Measurements from ENCODE around the gene ESR2.
"Not testable (repeated sequence)": the region's sequence is repeated elsewhere in the genome, so short reads cannot be mapped to it uniquely, and the experiment has no call there.

ESR2 gene

DNA sequence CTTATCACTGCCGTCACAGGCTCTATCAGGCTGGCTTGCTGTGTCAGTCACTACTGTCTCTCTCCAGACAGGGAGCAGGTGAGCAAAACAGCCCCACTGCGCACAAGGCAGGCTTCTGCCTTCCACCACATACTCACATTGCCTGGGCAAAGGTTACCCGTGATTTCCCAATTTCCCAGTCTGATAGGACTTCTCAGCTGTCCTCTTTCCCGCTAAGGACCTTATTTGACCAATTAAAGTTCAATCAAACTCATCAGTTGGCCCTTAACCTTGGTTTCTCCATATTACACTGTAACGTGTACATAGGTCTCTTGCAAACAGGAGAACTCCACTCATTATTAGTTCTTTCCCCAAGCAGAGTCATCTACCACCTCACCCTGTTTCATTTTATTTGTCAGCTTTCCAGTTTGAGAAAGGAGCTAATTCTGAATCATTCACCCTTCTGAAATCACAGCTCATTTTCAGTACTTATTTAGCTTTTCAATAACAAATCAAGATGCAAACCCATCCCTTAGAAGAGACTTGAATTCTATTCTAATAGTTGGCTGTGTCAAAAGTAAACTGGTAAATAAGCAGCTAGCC lies 170.8 kb downstream of the ESR2 start:
- FAIRE-seq: no peak

DNA sequence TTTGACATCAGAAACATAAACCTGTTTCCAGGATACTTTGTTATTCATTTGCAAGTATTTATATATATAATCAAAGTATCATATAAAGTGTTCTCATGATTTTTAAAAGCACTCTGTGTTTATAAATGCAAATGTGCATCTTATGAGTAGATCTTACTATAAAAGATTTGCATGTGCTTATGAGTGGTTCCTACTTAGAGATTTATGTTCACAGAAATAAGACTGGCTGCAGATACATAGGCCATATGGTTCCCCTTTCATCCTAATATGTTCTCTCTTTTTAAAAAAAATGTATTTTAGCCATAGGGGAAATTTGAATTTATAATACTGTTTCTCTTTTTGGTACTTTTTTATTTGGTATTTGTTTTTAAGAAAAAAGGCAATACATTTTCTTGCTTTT lies 174.2 kb downstream of the ESR2 start:
- no peak for FAIRE-seq

DNA sequence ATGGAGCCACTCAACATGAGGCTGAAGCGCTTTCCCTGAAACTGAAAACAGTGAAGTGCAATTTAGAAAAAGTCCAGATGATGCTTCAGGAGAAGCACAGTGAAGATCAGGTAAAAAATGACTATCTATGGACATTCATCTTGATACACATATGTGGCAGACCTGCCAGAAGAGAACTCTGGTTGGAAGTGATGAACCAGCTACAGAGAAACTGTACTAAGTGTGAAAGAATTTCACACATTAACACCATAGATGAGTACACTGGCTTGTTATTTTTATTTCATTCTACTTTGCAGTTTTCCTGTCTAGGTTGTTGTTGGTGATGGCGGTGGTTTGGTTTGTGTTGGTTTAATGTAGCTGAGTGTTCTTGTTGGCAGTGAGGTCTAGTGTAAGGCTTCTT lies 174.7 kb downstream of the ESR2 start:
- no peak for FAIRE-seq

GRCh38 chr14:64118892-64119291 lies 175.3 kb downstream of the ESR2 start:
- no peak for FAIRE-seq

- FAIRE-seq: not testable (repeated sequence)
These were observed 175.8 kb downstream of the ESR2 start for GRCh38 chr14:64118403-64118742.

DNA sequence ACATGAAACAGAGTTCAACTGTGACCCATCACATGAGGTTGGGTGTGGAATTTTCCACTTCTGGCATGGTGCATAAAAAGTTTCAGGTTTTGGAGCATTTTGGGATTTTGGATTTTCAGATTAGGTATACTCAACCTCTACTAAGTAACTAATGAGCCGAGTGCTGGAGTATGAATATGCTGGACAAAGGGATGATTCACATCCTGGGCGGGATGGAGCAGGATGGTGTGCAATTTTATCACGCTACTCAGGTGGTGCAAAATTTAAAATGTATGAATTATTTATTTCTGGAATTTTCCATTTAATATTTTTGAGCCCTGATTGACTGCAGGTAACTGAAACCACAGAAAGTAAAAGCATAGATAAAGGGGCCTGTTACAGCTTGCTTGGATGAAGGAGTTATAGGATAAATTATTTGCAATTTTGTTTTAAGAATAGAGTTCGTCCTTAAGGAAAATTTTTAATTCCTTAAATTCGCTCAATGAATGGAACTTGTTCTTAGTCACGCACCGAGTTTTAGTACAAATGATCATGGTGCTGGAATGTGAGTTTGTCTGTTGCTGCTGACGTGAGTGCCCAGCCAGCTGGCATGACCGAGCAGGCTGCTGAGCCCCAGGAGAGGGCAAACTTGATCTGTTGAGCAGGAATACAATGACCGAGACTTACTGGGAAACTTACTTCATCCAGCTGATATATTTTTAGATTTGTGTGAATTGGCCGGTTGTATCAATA lies 176.3 kb downstream of the ESR2 start:
- FAIRE-seq: no peak

- no peak for FAIRE-seq
These were observed 178.8 kb downstream of the ESR2 start for GRCh38 chr14:64115401-64115800.

GRCh38 chr14:64114796-64115195 lies 179.4 kb downstream of the ESR2 start:
- FAIRE-seq: no peak

GRCh38 chr14:64114166-64114565 lies 180.0 kb downstream of the ESR2 start:
- no peak for FAIRE-seq

GRCh38 chr14:64112867-64113678 lies 181.1 kb downstream of the ESR2 start:
- no peak for FAIRE-seq

DNA sequence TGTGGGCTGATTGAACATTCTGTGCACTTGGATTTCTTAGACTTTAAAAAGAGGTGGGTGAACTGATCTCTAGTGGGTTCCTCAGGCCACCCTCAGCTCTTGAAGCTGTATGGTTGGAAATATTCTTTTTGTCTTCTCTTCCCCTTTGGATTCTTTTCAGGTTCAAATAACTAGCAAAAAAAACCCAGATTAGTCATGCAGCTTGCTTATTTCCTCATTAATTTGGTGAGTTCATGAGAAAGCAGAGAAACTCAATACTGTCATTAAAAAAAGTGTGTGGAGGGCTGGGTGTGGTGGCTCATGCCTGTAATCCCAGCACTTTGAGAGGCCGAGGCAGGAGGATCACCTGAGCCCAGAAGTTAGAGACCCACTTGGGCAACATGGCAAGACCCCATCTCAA lies 183.4 kb downstream of the ESR2 start:
- FAIRE-seq: no peak

DNA sequence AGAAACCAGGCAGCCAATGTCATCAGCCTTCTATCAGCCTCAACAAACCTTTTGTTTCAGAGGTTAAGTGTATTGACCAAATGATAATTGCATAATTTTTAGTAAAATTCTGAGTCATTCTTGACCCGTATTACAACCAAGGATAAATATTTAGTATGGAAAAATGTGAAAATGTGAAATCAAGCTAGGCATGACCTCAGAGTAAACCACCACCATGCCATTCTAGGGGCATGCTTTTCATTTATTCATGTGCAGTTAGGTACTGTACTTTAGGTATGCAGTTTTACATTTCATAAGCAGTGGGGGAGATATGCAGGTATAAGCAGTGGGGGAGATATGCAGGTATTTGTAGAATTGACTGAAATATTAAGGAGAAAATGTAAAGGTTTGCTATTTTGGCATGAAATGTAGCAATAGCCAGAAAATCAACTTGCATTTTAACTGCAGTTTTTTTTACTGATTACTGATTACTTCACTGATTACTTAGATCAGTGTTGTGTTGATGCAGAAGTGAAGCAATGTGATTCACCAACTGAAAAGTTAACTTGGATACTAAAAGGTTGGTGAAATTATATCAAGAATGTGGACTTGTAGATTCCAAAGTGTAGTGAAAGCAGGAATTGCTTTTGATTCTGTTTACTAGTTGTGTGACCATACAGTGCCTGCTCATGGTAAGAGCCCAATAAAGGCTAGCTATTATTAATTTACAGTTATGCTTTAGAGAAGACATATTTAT lies 184.2 kb downstream of the ESR2 start:
- FAIRE-seq: no peak

- no peak for FAIRE-seq
These were observed 186.7 kb downstream of the ESR2 start for GRCh38 chr14:64107438-64107837.

DNA sequence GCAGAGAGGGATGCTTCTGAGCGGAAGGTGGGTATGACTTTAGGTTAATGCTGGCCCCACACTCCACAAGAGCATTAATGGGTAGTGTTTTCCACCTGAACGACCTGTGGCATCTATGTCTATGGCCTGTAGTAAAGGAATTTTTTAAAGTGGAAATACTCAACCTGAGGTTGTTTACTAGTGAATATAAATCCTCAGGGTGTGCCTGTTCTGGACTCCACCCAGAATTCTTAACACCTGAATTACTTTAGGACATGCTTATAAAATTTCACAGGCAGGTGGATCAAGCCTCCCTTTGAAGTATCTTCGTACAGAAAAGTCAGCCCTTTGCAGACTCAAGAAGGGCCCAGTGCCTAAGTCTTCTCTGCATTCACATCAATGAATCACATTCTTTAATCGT lies 196.1 kb downstream of the ESR2 start:
- no peak for FAIRE-seq

- FAIRE-seq: no peak
These were observed 198.6 kb downstream of the ESR2 start for GRCh38 chr14:64095620-64096019.

- no peak for FAIRE-seq
These were observed 201.2 kb downstream of the ESR2 start for GRCh38 chr14:64092940-64093339.

GRCh38 chr14:64092338-64092737 lies 201.8 kb downstream of the ESR2 start:
- no peak for FAIRE-seq

GRCh38 chr14:64091217-64091616 lies 203.0 kb downstream of the ESR2 start:
- no peak for FAIRE-seq

DNA sequence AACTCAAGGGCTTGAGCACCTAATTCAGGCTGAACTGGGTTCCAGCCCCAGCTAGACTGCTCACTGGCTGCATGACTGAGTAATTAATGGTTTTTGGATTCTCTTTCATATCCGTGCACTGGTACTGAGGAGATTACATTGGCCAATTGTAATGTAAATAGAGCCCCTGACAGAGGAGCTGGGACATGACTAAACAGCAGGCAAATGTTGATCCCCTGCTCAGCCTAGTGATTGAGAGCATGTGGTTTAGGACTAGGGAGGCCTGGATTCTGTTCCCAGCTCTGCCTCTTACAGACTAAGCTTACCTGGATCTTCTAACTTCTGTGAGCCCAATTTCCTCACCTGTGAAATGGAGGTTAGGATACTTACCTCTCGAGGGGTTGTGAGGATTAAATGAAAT lies 204.3 kb downstream of the ESR2 start:
- FAIRE-seq: no peak

GRCh38 chr14:64088647-64088964 lies 205.6 kb downstream of the ESR2 start:
- no peak for FAIRE-seq

DNA sequence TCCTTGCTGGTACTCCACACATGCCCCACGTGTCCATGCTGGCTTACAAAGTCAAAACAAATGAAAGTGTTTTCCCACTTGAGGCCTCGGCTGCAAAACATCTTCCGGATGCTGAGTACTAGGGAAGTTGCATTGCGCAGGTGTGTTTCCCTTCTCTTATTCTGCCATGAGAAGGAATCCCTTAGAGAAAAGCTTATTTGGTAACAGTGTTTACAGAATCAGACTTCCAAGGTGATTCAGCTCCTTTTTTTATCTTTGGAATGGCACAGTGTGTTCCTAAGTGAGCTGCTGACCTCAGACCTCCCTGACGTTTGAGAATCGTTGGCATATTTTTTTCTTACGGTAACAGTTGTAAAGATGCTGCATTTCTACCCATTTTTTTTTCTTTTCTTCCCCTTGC lies 211.3 kb downstream of the ESR2 start:
- no peak for FAIRE-seq

GRCh38 chr14:64081174-64081746 lies 212.9 kb downstream of the ESR2 start:
- FAIRE-seq: no peak

GRCh38 chr14:64080452-64080851 lies 213.7 kb downstream of the ESR2 start:
- no peak for FAIRE-seq
